Osteocyte (in vitro differentiated cells): Measurements from ENCODE around the gene FAM227B. TPM values are rescaled to one million over a fixed set of nuclear protein-coding genes. Genes with fewer than 3 reads are reported as not detected.
"Not testable (repeated sequence)": the region's sequence is repeated elsewhere in the genome, so short reads cannot be mapped to it uniquely, and the experiment has no call there.

ENCODE experiments used
- DNase-seq: peaks from one replicate; pipeline ENCODE4 v3.0.0; 2021; ENCODE audit warnings: mixed read lengths; ENCODE audit not compliant: unreplicated experiment; ENCODE audit errors: extremely low spot score
- H3K27ac Mint-ChIP-seq: one replicate; pipeline ENCODE4 v1.8.0; 2021; ENCODE audit warnings: mild to moderate bottlenecking, mixed read lengths; ENCODE audit not compliant: unreplicated experiment
- H3K27me3 Mint-ChIP-seq: one replicate; pipeline ENCODE4 v1.8.0; 2021; ENCODE audit warnings: mixed read lengths; ENCODE audit not compliant: unreplicated experiment
- H3K36me3 Mint-ChIP-seq: one replicate; pipeline ENCODE4 v1.8.0; 2021; ENCODE audit warnings: mixed read lengths; ENCODE audit not compliant: unreplicated experiment
- H3K4me1 Mint-ChIP-seq: one replicate; pipeline ENCODE4 v1.8.0; 2021; ENCODE audit warnings: mixed read lengths; ENCODE audit not compliant: unreplicated experiment
- H3K4me3 Mint-ChIP-seq: one replicate; pipeline ENCODE4 v1.8.0; 2021; ENCODE audit warnings: mild to moderate bottlenecking, moderate library complexity, mixed read lengths; ENCODE audit not compliant: unreplicated experiment
- H3K9me3 Mint-ChIP-seq: one replicate; pipeline ENCODE4 v1.8.0; 2021; ENCODE audit warnings: mixed read lengths; ENCODE audit not compliant: unreplicated experiment
- total RNA-seq: library from RNA; stranded (reverse); gene quantifications from 2 replicates; pipeline ENCODE4 v1.2.1, GENCODE V29; 2021
- TF ChIP-seq, protein P1 (sequence below): fragments of 200-600 bp; sonication (generic); IDR thresholded peaks from 2 replicates; pipeline ENCODE4 v1.5.0; 2021; ENCODE audit warnings: antibody characterized with exemption, mild to moderate bottlenecking, moderate library complexity

FAM227B gene
- total RNA-seq, 1 donor from 2014 or later: 3.0 TPM

DNA sequence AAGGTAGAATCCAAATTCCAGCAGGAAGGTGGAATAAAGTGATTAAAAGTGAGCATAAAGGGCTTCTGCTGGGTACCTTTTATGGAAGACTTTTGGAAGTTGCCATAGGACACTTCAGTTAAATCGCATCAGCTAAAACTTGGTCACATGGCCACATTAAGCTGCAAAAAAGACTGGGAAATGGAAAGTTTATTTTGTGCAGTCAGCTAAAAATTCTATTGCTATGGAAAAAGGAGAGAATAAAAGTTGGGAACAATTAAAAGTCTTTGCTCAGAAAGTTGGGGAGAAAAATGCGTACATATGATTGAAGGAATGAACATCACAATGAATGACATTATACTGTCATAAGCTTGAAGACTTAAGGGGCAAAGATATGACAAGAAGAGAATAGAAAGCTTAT is 148.3 kb downstream of the FAM227B start:
- H3K27ac Mint-ChIP-seq: no peak overlapping the region
- H3K4me1 Mint-ChIP-seq: peaks cover 5% of the 10 kb centered on the region
- DNase-seq: no peak
- H3K36me3 Mint-ChIP-seq: no peaks in the 10 kb centered on the region
- TF ChIP-seq, protein P1, sequence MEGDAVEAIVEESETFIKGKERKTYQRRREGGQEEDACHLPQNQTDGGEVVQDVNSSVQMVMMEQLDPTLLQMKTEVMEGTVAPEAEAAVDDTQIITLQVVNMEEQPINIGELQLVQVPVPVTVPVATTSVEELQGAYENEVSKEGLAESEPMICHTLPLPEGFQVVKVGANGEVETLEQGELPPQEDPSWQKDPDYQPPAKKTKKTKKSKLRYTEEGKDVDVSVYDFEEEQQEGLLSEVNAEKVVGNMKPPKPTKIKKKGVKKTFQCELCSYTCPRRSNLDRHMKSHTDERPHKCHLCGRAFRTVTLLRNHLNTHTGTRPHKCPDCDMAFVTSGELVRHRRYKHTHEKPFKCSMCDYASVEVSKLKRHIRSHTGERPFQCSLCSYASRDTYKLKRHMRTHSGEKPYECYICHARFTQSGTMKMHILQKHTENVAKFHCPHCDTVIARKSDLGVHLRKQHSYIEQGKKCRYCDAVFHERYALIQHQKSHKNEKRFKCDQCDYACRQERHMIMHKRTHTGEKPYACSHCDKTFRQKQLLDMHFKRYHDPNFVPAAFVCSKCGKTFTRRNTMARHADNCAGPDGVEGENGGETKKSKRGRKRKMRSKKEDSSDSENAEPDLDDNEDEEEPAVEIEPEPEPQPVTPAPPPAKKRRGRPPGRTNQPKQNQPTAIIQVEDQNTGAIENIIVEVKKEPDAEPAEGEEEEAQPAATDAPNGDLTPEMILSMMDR: no peak
- no peak overlapping the region for H3K4me3 Mint-ChIP-seq
- H3K9me3 Mint-ChIP-seq: no peaks in the 10 kb centered on the region
- peaks cover 16% of the 10 kb centered on the region for H3K27me3 Mint-ChIP-seq

DNA sequence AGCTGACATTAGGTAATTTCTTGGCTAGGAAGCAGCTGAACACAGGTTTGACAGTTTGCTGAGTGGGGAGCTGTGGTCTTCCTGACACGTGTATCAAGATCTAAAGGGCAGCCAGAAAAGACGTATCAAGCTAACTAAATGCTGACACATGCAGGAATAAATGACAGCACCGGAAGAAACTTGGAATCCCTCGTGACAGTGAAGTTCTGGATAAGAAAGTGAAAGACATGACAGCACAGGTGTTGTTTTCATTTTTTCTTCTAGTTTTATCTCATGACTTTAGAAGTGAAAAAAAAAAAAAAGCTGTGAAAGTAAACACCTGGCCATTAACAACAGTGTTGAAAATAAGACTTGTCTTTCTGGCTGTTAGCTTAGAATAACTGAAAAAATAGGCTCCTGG is 148.9 kb downstream of the FAM227B start:
- TF ChIP-seq, protein P1: no peak
- no peak overlapping the region for H3K4me3 Mint-ChIP-seq
- no peaks in the 10 kb centered on the region for H3K9me3 Mint-ChIP-seq
- no peak overlapping the region for H3K27ac Mint-ChIP-seq
- H3K4me1 Mint-ChIP-seq: peaks cover 10% of the 10 kb centered on the region
- DNase-seq: no peak
- H3K36me3 Mint-ChIP-seq: no peaks in the 10 kb centered on the region
- H3K27me3 Mint-ChIP-seq: peaks cover 16% of the 10 kb centered on the region

DNA sequence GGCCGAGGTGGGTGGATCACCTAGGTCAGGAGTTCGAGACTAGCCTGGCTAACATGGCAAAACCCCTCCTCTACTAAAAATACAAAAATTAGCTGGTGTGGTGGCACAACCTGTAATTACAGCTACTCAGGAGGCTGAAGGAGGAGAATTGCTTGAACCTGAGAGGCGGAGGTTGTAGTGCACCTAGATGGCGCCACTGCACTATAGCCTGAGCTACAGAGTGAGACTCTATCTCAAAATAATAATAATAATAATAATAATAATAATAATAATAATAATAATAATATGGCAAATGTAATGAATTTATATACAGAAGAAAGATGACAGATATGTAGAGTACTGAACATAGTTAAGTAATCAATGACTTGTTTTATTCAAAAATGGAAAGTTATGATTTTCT is 149.4 kb downstream of the FAM227B start:
- not testable (repeated sequence) for H3K4me3 Mint-ChIP-seq, H3K9me3 Mint-ChIP-seq, H3K36me3 Mint-ChIP-seq, DNase-seq, H3K27ac Mint-ChIP-seq
- peaks cover 16% of the 10 kb centered on the region for H3K27me3 Mint-ChIP-seq
- peaks cover 13% of the 10 kb centered on the region for H3K4me1 Mint-ChIP-seq
- TF ChIP-seq, protein P1: peak; percentile 36

DNA sequence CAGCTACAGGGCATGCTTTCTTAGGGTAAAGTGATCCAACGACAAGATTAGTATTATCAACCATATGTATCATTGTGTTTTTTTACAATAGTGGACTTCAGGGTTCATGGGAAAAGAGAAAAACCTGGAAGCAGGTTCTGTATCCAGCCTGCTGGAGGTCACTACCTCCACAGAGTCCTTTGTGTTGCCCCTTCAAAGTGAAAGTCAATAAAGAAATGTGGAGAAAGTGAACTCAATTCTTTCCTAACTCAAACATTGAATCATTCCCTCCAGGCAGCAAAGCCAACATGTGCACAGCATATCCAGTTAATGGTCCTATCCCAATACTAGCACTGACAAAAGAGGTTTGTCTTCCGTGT is 152.2 kb downstream of the FAM227B start:
- DNase-seq: no peak
- no peaks in the 10 kb centered on the region for H3K36me3 Mint-ChIP-seq

DNA sequence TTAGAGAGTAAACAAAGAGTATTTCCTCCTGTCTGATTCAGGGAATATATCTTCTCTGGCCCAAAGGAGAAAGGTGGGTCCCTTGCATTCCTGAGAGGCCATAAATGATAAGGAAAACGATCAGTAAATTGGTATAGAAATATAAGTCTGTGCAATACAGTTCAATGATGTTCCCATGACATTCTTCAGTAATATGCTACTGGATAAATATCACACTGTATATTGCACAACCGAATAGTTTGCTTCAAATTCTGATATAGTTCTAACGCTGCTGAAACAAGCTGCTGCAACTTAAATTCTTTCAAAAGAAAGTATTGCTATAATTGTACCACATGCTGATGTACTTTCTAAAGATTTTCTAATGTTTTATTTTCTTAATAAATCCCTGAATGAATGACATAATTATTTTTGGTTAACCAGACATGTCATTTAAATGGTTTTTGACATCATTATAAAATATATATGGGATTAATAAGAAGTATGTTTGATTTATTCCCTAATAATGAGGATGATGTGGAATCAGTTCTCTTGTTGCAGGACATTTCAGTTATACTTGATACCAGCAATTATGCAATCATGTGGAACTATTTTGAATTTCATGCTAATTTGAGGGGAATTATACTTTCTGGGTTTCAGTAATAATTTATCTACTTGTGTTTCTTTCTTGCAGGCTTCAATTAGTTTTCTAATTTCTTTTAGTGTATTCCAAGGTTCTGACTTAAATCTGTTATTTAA is 152.7 kb downstream of the FAM227B start:
- TF ChIP-seq, protein P1: no peak
- Mint-ChIP-seq H3K27ac (no peak overlapping the region), H3K36me3 (no peaks in the 10 kb centered on the region), H3K9me3 (no peaks in the 10 kb centered on the region), H3K4me1 (peaks cover 13% of the 10 kb centered on the region), H3K4me3 (no peak overlapping the region), H3K27me3 (peaks cover 11% of the 10 kb centered on the region)
- no peak for DNase-seq

More for the DNA sequence above, 152.2 kb downstream of the FAM227B start:
- no peak overlapping the region for H3K27ac Mint-ChIP-seq
- no peaks in the 10 kb centered on the region for H3K9me3 Mint-ChIP-seq
- H3K27me3 Mint-ChIP-seq: peaks cover 11% of the 10 kb centered on the region
- H3K4me1 Mint-ChIP-seq: peaks cover 13% of the 10 kb centered on the region
- H3K4me3 Mint-ChIP-seq: no peak overlapping the region
- TF ChIP-seq, protein P1: no peak
